ENCODE results near the gene ERP44.

- no peak for TF ChIP-seq CTCF (IDR thresholded peaks at IDR 0.05)
- TF ChIP-seq POLR2A (IDR thresholded peaks at IDR 0.05): no peak
Measured at GRCh38 chr9:100056561-100056960, 42.2 kb downstream of the ERP44 start.
